ENCODE data around the gene SVBP.

GRCh38 chr1:42797979-42798378 is 19.2 kb downstream of the SVBP start:
- no peak for TF ChIP-seq PRDM1 (tag by site-specific recombination; IDR thresholded peaks at IDR 0.05)
- no peak for TF ChIP-seq ZNF792 (tag by site-specific recombination; IDR thresholded peaks at IDR 0.05)
- TF ChIP-seq YY1 (tag by site-specific recombination; IDR thresholded peaks at IDR 0.05) = no peak
- TF ChIP-seq HOXA7 (CRISPR knock-in tag; IDR thresholded peaks at IDR 0.05; ENCODE audit: borderline replicate concordance) = no peak
- no peak for TF ChIP-seq CTCF (tag by site-specific recombination; IDR thresholded peaks at IDR 0.05)
- no peak for TF ChIP-seq ZNF23 (tag by site-specific recombination; IDR thresholded peaks at IDR 0.05; ENCODE audit: borderline replicate concordance)
- TF ChIP-seq ZNF530 (tag by site-specific recombination; IDR thresholded peaks at IDR 0.05; ENCODE audit: low read depth) = no peak
- TF ChIP-seq ZBTB7A (tag by site-specific recombination; IDR thresholded peaks at IDR 0.05; ENCODE audit: low read depth) = no peak
